H1 (cell line): ENCODE data around the gene MPP2. TPM values are rescaled to one million over a fixed set of nuclear protein-coding genes. Genes with fewer than 3 reads are reported as not detected.

ENCODE experiments used
- CTCF ChIA-PET: fragments of 300-600 bp; sonication (Branson Sonifier 250); formaldehyde crosslinking; loops from one replicate; lab custom pipeline; 2021; ENCODE audit not compliant: partially characterized antibody; lab: Charles Lee
- POLR2A ChIA-PET: fragments of 300-600 bp; sonication (Branson Sonifier 250); formaldehyde crosslinking; loops from one replicate; lab custom pipeline; 2021; ENCODE audit warnings: inconsistent platforms; ENCODE audit not compliant: partially characterized antibody; lab: Charles Lee
- DNase-seq, 2 experiments: peaks; one replicate each; pipeline versions ENCODE4 v3.0.0 to v3.0.0-alpha.2; 2010 to 2022; ENCODE audit warnings: low spot score in 2 of 2, low read depth in 1 of 2, mixed read lengths in 1 of 2
- FAIRE-seq: peaks from 2 replicates; lab custom pipeline; 2011; peaks lifted over from hg19 to GRCh38; lab: Jason Lieb, UNC
- H2AFZ ChIP-seq: 2 replicates; pipeline ENCODE4 v1.8.1; 2012; ENCODE audit warnings: low read length, inconsistent platforms
- H2AK5ac ChIP-seq: 2 replicates; pipeline ENCODE4 v1.6.1; 2013; ENCODE audit warnings: low read depth, low read length
- H2BK120ac ChIP-seq: replicated peaks from 2 replicates; pipeline ENCODE3; 2013; ENCODE audit warnings: low read depth, low read length, inconsistent platforms
- H2BK12ac ChIP-seq: 2 replicates; pipeline ENCODE4 v1.6.1; 2013; ENCODE audit warnings: low read depth, low read length
- H2BK15ac ChIP-seq: 2 replicates; pipeline ENCODE4 v1.6.1; 2013; ENCODE audit warnings: low read length
- H2BK20ac ChIP-seq: 2 replicates; pipeline ENCODE4 v1.6.1; 2013; ENCODE audit warnings: low read length
- H2BK5ac ChIP-seq: 2 replicates; pipeline ENCODE4 v1.6.1; 2013; ENCODE audit warnings: low read depth, low read length
- H3K14ac ChIP-seq: 2 replicates; pipeline ENCODE4 v1.6.1; 2013; ENCODE audit warnings: inconsistent platforms; ENCODE audit not compliant: insufficient read length
- H3K18ac ChIP-seq: 2 replicates; pipeline ENCODE4 v1.6.1; 2013; ENCODE audit warnings: low read length; ENCODE audit errors: extremely low read depth
- H3K23ac ChIP-seq: 2 replicates; pipeline ENCODE4 v1.6.1; 2013; ENCODE audit warnings: inconsistent platforms; ENCODE audit not compliant: insufficient read length
- H3K23me2 ChIP-seq: 2 replicates; pipeline ENCODE4 v1.6.1; 2013; ENCODE audit warnings: low read depth, low read length
- H3K27ac ChIP-seq: 2 replicates; pipeline ENCODE4 v1.6.1; 2011; ENCODE audit warnings: low read depth, low read length, inconsistent platforms
- H3K27me3 ChIP-seq, 4 experiments: replicated peaks in 1 of 4; 1 replicate in 1 of 4; 2 replicates in 3 of 4; pipeline versions ENCODE4 v1.6.1 to v1.8.1; 2011 to 2013; ENCODE audit warnings: low read length in 3 of 4, mild to moderate bottlenecking in 3 of 4, inconsistent platforms in 2 of 4, mixed read lengths in 2 of 4, moderate library complexity in 1 of 4; ENCODE audit not compliant: control insufficient read depth in 3 of 4, insufficient read depth in 3 of 4; ENCODE audit errors: extremely low read depth in 1 of 4
- H3K36me3 ChIP-seq, 4 experiments: 2 replicates each; pipeline versions ENCODE4 v1.6.1 to v1.8.1; 2011 to 2013; ENCODE audit warnings: mild to moderate bottlenecking in 4 of 4, low read length in 3 of 4, moderate library complexity in 2 of 4, control low read depth in 1 of 4, inconsistent platforms in 1 of 4; ENCODE audit not compliant: insufficient read depth in 4 of 4, control insufficient read depth in 2 of 4
- H3K4ac ChIP-seq: replicated peaks from 2 replicates; pipeline ENCODE3; 2013; ENCODE audit warnings: low read length, low read depth, mixed read lengths, inconsistent platforms; ENCODE audit not compliant: insufficient read length
- H3K4me1 ChIP-seq, 4 experiments: replicated peaks in 1 of 4; 1 replicate in 1 of 4; 2 replicates in 3 of 4; pipeline versions ENCODE4 v1.6.1 to v1.8.1; 2011 to 2013; ENCODE audit warnings: low read length in 3 of 4, inconsistent platforms in 2 of 4, mixed read lengths in 1 of 4; ENCODE audit not compliant: insufficient read depth in 4 of 4, control insufficient read depth in 3 of 4
- H3K4me2 ChIP-seq, 2 experiments: 2 replicates each; pipeline versions ENCODE4 v1.6.1 to v1.8.1; 2011 to 2013; ENCODE audit warnings: low read depth in 2 of 2, low read length in 2 of 2, control low read depth in 1 of 2, inconsistent platforms in 1 of 2, mild to moderate bottlenecking in 1 of 2; ENCODE audit not compliant: insufficient read depth in 1 of 2
- H3K4me3 ChIP-seq, 4 experiments: fragments of 200-600, 300-600 bp in 1 of 4; sonication (generic), shearing (Covaris generic), sonication (Bioruptor Twin) in 1 of 4; 2 replicates each; pipeline versions ENCODE4 v1.5.1 to v1.8.1; 2011 to 2016; ENCODE audit warnings: low read length in 4 of 4, low read depth in 3 of 4, control low read depth in 2 of 4, inconsistent platforms in 2 of 4, mild to moderate bottlenecking in 2 of 4, mixed read lengths in 1 of 4, moderate library complexity in 1 of 4; ENCODE audit not compliant: insufficient read depth in 2 of 4; ENCODE audit errors: extremely low read depth in 1 of 4
- H3K56ac ChIP-seq: replicated peaks from 2 replicates; pipeline ENCODE3; 2013; ENCODE audit warnings: low read depth, mild to moderate bottlenecking, mixed read lengths, low read length, inconsistent platforms; ENCODE audit not compliant: insufficient read length
- H3K79me1 ChIP-seq: 2 replicates; pipeline ENCODE4 v1.6.1; 2013; ENCODE audit warnings: low read depth, low read length, control low read depth
- H3K79me2 ChIP-seq, 2 experiments: 2 replicates each; pipeline versions ENCODE4 v1.6.1 to v1.8.1; 2012 to 2013; ENCODE audit warnings: low read length in 2 of 2, mild to moderate bottlenecking in 2 of 2, inconsistent platforms in 1 of 2; ENCODE audit not compliant: insufficient read depth in 2 of 2, control insufficient read depth in 1 of 2
- H3K9ac ChIP-seq, 4 experiments: replicated peaks in 1 of 4; 1 replicate in 1 of 4; 2 replicates in 3 of 4; pipeline versions ENCODE4 v1.6.1 to v1.8.1; 2011 to 2013; ENCODE audit warnings: low read depth in 3 of 4, low read length in 3 of 4, control low read depth in 2 of 4, mild to moderate bottlenecking in 2 of 4, moderate library complexity in 2 of 4, inconsistent platforms in 1 of 4; ENCODE audit errors: extremely low read depth in 1 of 4
- H3K9me3 ChIP-seq, 2 experiments: 2 replicates each; pipeline versions ENCODE4 v1.6.1 to v1.8.1; 2012 to 2013; ENCODE audit warnings: mild to moderate bottlenecking in 2 of 2, moderate library complexity in 2 of 2, control low read depth in 1 of 2, inconsistent platforms in 1 of 2, low read depth in 1 of 2, low read length in 1 of 2, mixed read lengths in 1 of 2; ENCODE audit not compliant: insufficient read depth in 2 of 2
- H4K20me1 ChIP-seq, 2 experiments: replicated peaks in 1 of 2; 2 replicates each; pipeline versions ENCODE3 to v1.8.1; 2011 to 2013; ENCODE audit warnings: inconsistent platforms in 2 of 2, low read length in 2 of 2, mild to moderate bottlenecking in 1 of 2; ENCODE audit not compliant: insufficient read depth in 2 of 2, control insufficient read depth in 1 of 2
- H4K5ac ChIP-seq: 2 replicates; pipeline ENCODE4 v1.6.1; 2013; ENCODE audit warnings: low read length, low read depth, mixed read lengths, inconsistent platforms; ENCODE audit not compliant: insufficient read length
- H4K8ac ChIP-seq: 2 replicates; pipeline ENCODE4 v1.8.0; 2013; ENCODE audit warnings: mild to moderate bottlenecking, moderate library complexity, low read length, inconsistent platforms; ENCODE audit not compliant: insufficient read depth; ENCODE audit errors: extremely low read depth
- H4K91ac ChIP-seq: replicated peaks from 2 replicates; pipeline ENCODE3; 2013; ENCODE audit warnings: low read length, mixed read lengths, inconsistent platforms; ENCODE audit not compliant: insufficient read length
- CEBPB ChIP-seq: IDR thresholded peaks from 2 replicates; pipeline ENCODE4 v1.6.1; 2012; ENCODE audit warnings: low read depth, low read length
- SP1 ChIP-seq: IDR thresholded peaks from 2 replicates; pipeline ENCODE4 v1.6.1; 2011; ENCODE audit warnings: low read depth, low read length
- SUZ12 ChIP-seq: fragments of 200-600 bp; sonication (generic); IDR thresholded peaks from 2 replicates; pipeline ENCODE4 v1.6.1; 2012; ENCODE audit warnings: mild to moderate bottlenecking, inconsistent platforms, low read length, moderate library complexity, mixed read lengths
- WGBS, 2 experiments: shearing (Covaris generic) in 1 of 2; methylation state at CpG; one replicate each; pipeline versions ENCODE4 v1.1.6 to v1.1.7; 2013 to 2015; ENCODE audit warnings: low lambda C conversion rate in 2 of 2, mixed read lengths in 2 of 2, inconsistent platforms in 1 of 2, low coverage in 1 of 2, missing lambda C conversion rate in 1 of 2; ENCODE audit not compliant: insufficient replicate concordance in 2 of 2, insufficient coverage in 1 of 2, insufficient read length in 1 of 2; ENCODE audit errors: extremely low coverage in 1 of 2, missing lambda C conversion rate in 1 of 2; 5-methylcytosine and 5-hydroxymethylcytosine counted together
- polyA plus RNA-seq, 7 experiments: library from polyadenylated mRNA; depleted of rRNA in 3 of 7; stranded (reverse) in 5 of 7; unstranded in 2 of 7; fragments of >200 nt in 5 of 7; fragments of 200-250 nt in 2 of 7; gene quantifications; 1 replicate in 5 of 7; 2 replicates in 1 of 7; 4 replicates in 1 of 7; pipeline versions ENCODE4 v1.2.1 to v1.2.3, GENCODE V29; 2011 to 2013; ENCODE audit warnings: missing spikeins in 2 of 7, mixed read lengths in 2 of 7
- total RNA-seq: library from RNA; stranded (reverse); fragmentation: NEBNext Ultra II Directional; extraction: Animal tissue kit (Norgen Biotek cat#: 25700); gene quantifications from 2 replicates; pipeline ENCODE4 v1.2.1, GENCODE V29; 2021

MPP2 gene
- total and polyA plus RNA-seq, 2 of the 8 experiments (the other 6 are each of a cell fraction or from before 2014, with no cell fraction given): 30.9 to 34.1 TPM

- Histone ChIP-seq H3K4me2 (peak overlapping the region; percentile 86 to 90), H3K4me1 (peaks cover 5 to 15% (median 12%) of the 10 kb centered on the region in 4 experiments), H3K4ac (peak overlapping the region; percentile 27), H3K23me2 (peaks cover 16% of the 10 kb centered on the region), H2BK15ac (peak overlapping the region; percentile 25; the same call in 1 of the 2 replicates), H4K20me1 (no peaks in the 10 kb centered on the region), H4K8ac (no peak overlapping the region), H2BK12ac (peak overlapping the region; percentile 55; the same call in 1 of the 2 replicates), H2BK120ac (no peak overlapping the region), H3K18ac (peak overlapping the region; percentile 88; the same call in 1 of the 2 replicates), H3K79me2 (no peaks in the 10 kb centered on the region), H2BK20ac (peak overlapping the region; percentile 61; the same call in 1 of the 2 replicates), H3K23ac (no peak overlapping the region), H3K27me3 (peaks cover 2 to 25% (median 18%) of the 10 kb centered on the region in 4 experiments; a peak in 6 of 7 replicates), H3K56ac (no peak overlapping the region), H3K9me3 (no peaks in the 10 kb centered on the region), H2AK5ac (peak overlapping the region; percentile 53; the same call in 1 of the 2 replicates), H3K27ac (no peak overlapping the region), H3K4me3 (peak overlapping the region; percentile 61 to 73 (median 70)), H3K9ac (peak overlapping the region in 1 of 4 experiments; percentile 50; a peak in 1 of 7 replicates), H4K91ac (peak overlapping the region; percentile 47), H4K5ac (no peak overlapping the region), H3K14ac (no peak overlapping the region), H2AFZ (peak overlapping the region; percentile 64; the same call in 1 of the 2 replicates), H3K79me1 (no peaks in the 10 kb centered on the region), H3K36me3 (no peaks in the 10 kb centered on the region), H2BK5ac (peak overlapping the region; percentile 95; the same call in 1 of the 2 replicates)
- FAIRE-seq (no peak), DNase-seq (no peak)
- POLR2A ChIA-PET: no interaction called here
- CTCF ChIA-PET: interaction anchor here (1.3 to 10.5 kb wide), 9 partner anchors 8 to 105 kb away, joined by 3 to 106 read pairs (median 7); partner anchors contain the start of genes CD300LG and PPY
- TF ChIP-seq SP1 (no peak), CEBPB (peak; percentile 31; the same call in 1 of the 2 replicates), SUZ12 (no peak)
- 57% methylated on average over 4 of the region's 4 CpGs; no CpG with 5 or more reads in 1 of the 2 experiments for WGBS, 2 experiments
These were observed 44.4 kb upstream of the MPP2 start for GRCh38 chr17:43951750-43952149.
